Measurements from ENCODE around the gene PEX26. TPM values are rescaled to one million over a fixed set of nuclear protein-coding genes. Genes with fewer than 3 reads are reported as not detected.
"Not testable (repeated sequence)": the region's sequence is repeated elsewhere in the genome, so short reads cannot be mapped to it uniquely, and the experiment has no call there.

The PEX26 gene
- total RNA-seq, 1 donor from 2014 or later = 20.5 TPM

- no peak for TF ChIP-seq CTCF (IDR thresholded peaks at IDR 0.05; ENCODE audit: borderline replicate concordance)
- intact Hi-C loops (cut with micrococcal nuclease) = no loop called here
- H3K36me3 ChIP-seq = peaks cover 88% of the 10 kb centered on the region
Observed at GRCh38 chr22:18126606-18127005, 48.8 kb downstream of the PEX26 start.

GRCh38 chr22:18130018-18130417, 52.2 kb downstream of the PEX26 start:
- TF ChIP-seq CTCF (IDR thresholded peaks at IDR 0.05; ENCODE audit: borderline replicate concordance) = no peak

More at GRCh38 chr22:18126606-18127005, 48.8 kb downstream of the PEX26 start:
- H3K4me3 ChIP-seq = no peak overlapping the region
- no peaks in the 10 kb centered on the region for H3K27me3 ChIP-seq (ENCODE audit: low read depth)
- H3K9me3 ChIP-seq (replicated peaks) = no peaks in the 10 kb centered on the region
- DNase-seq = no peak
- peaks cover 42% of the 10 kb centered on the region for H3K4me1 ChIP-seq
- no peak overlapping the region for H3K27ac ChIP-seq (replicated peaks)

GRCh38 chr22:18130699-18131429, 53.1 kb downstream of the PEX26 start:
- intact Hi-C loops (cut with micrococcal nuclease) = no loop called here
- no peak for DNase-seq
- no peaks in the 10 kb centered on the region for H3K9me3 ChIP-seq (replicated peaks)
- no peak for TF ChIP-seq CTCF (IDR thresholded peaks at IDR 0.05; ENCODE audit: borderline replicate concordance)
- no peak overlapping the region for H3K27ac ChIP-seq (replicated peaks)
- no peak overlapping the region for H3K4me3 ChIP-seq
- H3K36me3 ChIP-seq = peaks cover 63% of the 10 kb centered on the region
- peaks cover 60% of the 10 kb centered on the region for H3K4me1 ChIP-seq
- no peaks in the 10 kb centered on the region for H3K27me3 ChIP-seq (ENCODE audit: low read depth)

More at GRCh38 chr22:18130018-18130417, 52.2 kb downstream of the PEX26 start:
- Histone ChIP-seq H3K36me3 (peaks cover 71% of the 10 kb centered on the region), H3K9me3 (replicated peaks) (no peaks in the 10 kb centered on the region), H3K27ac (replicated peaks) (no peak overlapping the region), H3K27me3 (ENCODE audit: low read depth) (no peaks in the 10 kb centered on the region), H3K4me1 (peaks cover 60% of the 10 kb centered on the region), H3K4me3 (no peak overlapping the region)
- intact Hi-C loops (cut with micrococcal nuclease) = no loop called here
- DNase-seq = no peak

- peak overlapping the region; percentile 66 for H3K27ac ChIP-seq (replicated peaks)
- DNase-seq = no peak
Observed at GRCh38 chr22:18133452-18133851, 55.7 kb downstream of the PEX26 start.

GRCh38 chr22:18136563-18137320, 59.0 kb downstream of the PEX26 start:
- Histone ChIP-seq H3K9me3 (replicated peaks) (no peaks in the 10 kb centered on the region), H3K36me3 (peaks cover 14% of the 10 kb centered on the region), H3K4me3 (no peak overlapping the region), H3K27me3 (ENCODE audit: low read depth) (no peaks in the 10 kb centered on the region), H3K4me1 (peaks cover 25% of the 10 kb centered on the region), H3K27ac (replicated peaks) (no peak overlapping the region)
- no peak for DNase-seq
- intact Hi-C loops (cut with micrococcal nuclease) = no loop called here
- no peak for TF ChIP-seq CTCF (IDR thresholded peaks at IDR 0.05; ENCODE audit: borderline replicate concordance)

More at GRCh38 chr22:18133452-18133851, 55.7 kb downstream of the PEX26 start:
- H3K4me3 ChIP-seq = no peak overlapping the region
- intact Hi-C loops (cut with micrococcal nuclease) = no loop called here
- peaks cover 41% of the 10 kb centered on the region for H3K36me3 ChIP-seq
- H3K9me3 ChIP-seq (replicated peaks) = no peaks in the 10 kb centered on the region
- no peaks in the 10 kb centered on the region for H3K27me3 ChIP-seq (ENCODE audit: low read depth)
- TF ChIP-seq CTCF (IDR thresholded peaks at IDR 0.05; ENCODE audit: borderline replicate concordance) = no peak
- H3K4me1 ChIP-seq = peaks cover 48% of the 10 kb centered on the region

GRCh38 chr22:18141004-18141403, 63.2 kb downstream of the PEX26 start:
- intact Hi-C loops (cut with micrococcal nuclease); H3K4me1 ChIP-seq; H3K27ac ChIP-seq (replicated peaks); H3K4me3 ChIP-seq; H3K36me3 ChIP-seq; DNase-seq; H3K9me3 ChIP-seq (replicated peaks); H3K27me3 ChIP-seq (ENCODE audit: low read depth): not testable (repeated sequence)

All from left ventricle myocardium inferior (tissue), 1 donor.